ENCODE data around the gene MRGPRX4.

Gene MRGPRX4

GRCh38 chr11:18221274-18221876, 48.7 kb downstream of the MRGPRX4 start:
- DNase-seq: no peak

- no peak for DNase-seq
These were observed 50.3 kb downstream of the MRGPRX4 start for GRCh38 chr11:18222814-18223421.
